Sigmoid colon (tissue), 7 donors: ENCODE data around the gene SEC24B. TPM values are rescaled to one million over a fixed set of nuclear protein-coding genes. Genes with fewer than 3 reads are reported as not detected.

Source experiments
- DNase-seq: peaks from one replicate; pipeline ENCODE4 v3.0.0-alpha.2; 2019
- H3K27ac ChIP-seq, 4 donors: fragments of 200-600 bp; sonication (generic); one replicate each; pipeline ENCODE4 v1.5.1; 2016 to 2019; ENCODE audit warnings: mild to moderate bottlenecking in 1 of 4
- H3K27me3 ChIP-seq, 3 donors: fragments of 200-600 bp; sonication (generic); one replicate each; pipeline ENCODE4 v1.5.1; 2019; ENCODE audit warnings: mild to moderate bottlenecking in 1 of 3
- H3K36me3 ChIP-seq, 4 donors: fragments of 200-600 bp; sonication (generic); one replicate each; pipeline ENCODE4 v1.5.1; 2016 to 2019
- H3K4me1 ChIP-seq, 4 donors: fragments of 200-600 bp; sonication (generic); one replicate each; pipeline ENCODE4 v1.5.1; 2017 to 2019
- H3K4me3 ChIP-seq, 4 donors: fragments of 200-600 bp; sonication (generic); one replicate each; pipeline ENCODE4 v1.5.1; 2017 to 2019; ENCODE audit warnings: mild to moderate bottlenecking in 2 of 4, moderate library complexity in 1 of 4
- H3K9me3 ChIP-seq, 4 donors: fragments of 200-600 bp in 3 of 4; sonication (generic) in 3 of 4; one replicate each; pipeline versions ENCODE4 v1.5.1 to v1.6.1; 2013 to 2019
- EP300 ChIP-seq, 4 donors: sonication (generic); formaldehyde crosslinking; IDR thresholded peaks; one replicate each; pipeline ENCODE4 v1.6.1; 2017; ENCODE audit warnings: antibody characterized with exemption in 4 of 4
- POLR2A ChIP-seq, 2 donors: fragments of 450-650 bp; IDR thresholded peaks; one replicate each; pipeline ENCODE4 v1.6.1; 2016; ENCODE audit warnings: antibody characterized with exemption in 2 of 2, mild to moderate bottlenecking in 2 of 2, moderate library complexity in 2 of 2
- POLR2AphosphoS5 ChIP-seq, 4 donors: sonication (generic); formaldehyde crosslinking; IDR thresholded peaks; one replicate each; pipeline ENCODE4 v1.6.1; 2017; ENCODE audit warnings: antibody characterized with exemption in 4 of 4
- WGBS, 2 donors: extraction: QIAGEN DNeasy Blood & Tissue Kit; methylation state at CpG; one replicate each; pipeline ENCODE4 v1.1.7; 2013; 5-methylcytosine and 5-hydroxymethylcytosine counted together
- intact Hi-C: fragments of 100-400 bp; cut with DNase I; formaldehyde crosslinking; loops from one replicate; pipeline ENCODE4 v1.15.1; 2023
- polyA plus RNA-seq, 3 donors: library from polyadenylated mRNA; stranded (reverse); fragments of 200-250 nt; gene quantifications; one replicate each; pipeline ENCODE4 v1.2.3, GENCODE V29; 2013
- total RNA-seq, 4 donors: library from RNA; depleted of rRNA; stranded (reverse); fragments of >200 nt; gene quantifications; one replicate each; pipeline ENCODE4 v1.1.0, GENCODE V29; 2016
- TF ChIP-seq, protein P1 (sequence below), 4 experiments: fragments of 450-650 bp in 3 of 4; fragments of 200-600 bp in 1 of 4; IDR thresholded peaks; one replicate each; pipeline ENCODE4 v1.5.1; 2016 to 2019; ENCODE audit warnings: antibody characterized with exemption in 4 of 4, mild to moderate bottlenecking in 3 of 4, moderate library complexity in 2 of 4
- donor health status: healthy with polysubstance abuse.
- donor health status: Bipolar disorder and iron deficiency.
- donor health status: healthy.

SEC24B gene
- total and polyA plus RNA-seq, 7 donors: 9.7 to 41.8 (median 35.3) TPM

DNA sequence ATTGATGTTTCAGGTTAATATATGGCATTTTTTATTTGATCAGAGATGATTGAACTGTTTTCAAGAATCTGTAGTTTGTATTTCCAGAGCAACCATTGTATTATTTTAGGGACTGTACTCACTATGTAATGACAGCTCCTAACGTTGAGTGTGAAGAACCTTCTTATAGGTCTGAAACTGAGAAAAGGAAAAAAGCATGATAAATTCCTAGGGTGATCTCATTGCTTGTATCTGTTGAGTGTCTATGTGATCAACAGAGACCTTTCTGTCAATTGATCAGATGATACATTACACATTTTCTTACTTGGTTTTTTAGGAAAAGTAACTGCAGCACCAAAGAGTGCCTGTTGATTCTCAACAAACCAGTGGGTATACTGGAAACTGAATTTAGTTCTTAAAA lies 40.2 kb downstream of the SEC24B start:
- Histone ChIP-seq H3K4me1 (peaks cover 0 to 53% (median 11%) of the 10 kb centered on the region in 4 donors), H3K27ac (no peak overlapping the region), H3K36me3 (peaks cover 0 to 6% (median 0%) of the 10 kb centered on the region in 4 donors), H3K4me3 (no peak overlapping the region), H3K9me3 (no peaks in the 10 kb centered on the region), H3K27me3 (no peaks in the 10 kb centered on the region)
- intact Hi-C loops: loop anchor here (5.0 kb wide), 1 partner anchor 37 kb away; no protein-coding TSS in a partner anchor
- WGBS, 2 donors: 78 to 79% methylated on average over 1 of the region's 1 CpG
- no peak for DNase-seq
- TF ChIP-seq, protein P1, sequence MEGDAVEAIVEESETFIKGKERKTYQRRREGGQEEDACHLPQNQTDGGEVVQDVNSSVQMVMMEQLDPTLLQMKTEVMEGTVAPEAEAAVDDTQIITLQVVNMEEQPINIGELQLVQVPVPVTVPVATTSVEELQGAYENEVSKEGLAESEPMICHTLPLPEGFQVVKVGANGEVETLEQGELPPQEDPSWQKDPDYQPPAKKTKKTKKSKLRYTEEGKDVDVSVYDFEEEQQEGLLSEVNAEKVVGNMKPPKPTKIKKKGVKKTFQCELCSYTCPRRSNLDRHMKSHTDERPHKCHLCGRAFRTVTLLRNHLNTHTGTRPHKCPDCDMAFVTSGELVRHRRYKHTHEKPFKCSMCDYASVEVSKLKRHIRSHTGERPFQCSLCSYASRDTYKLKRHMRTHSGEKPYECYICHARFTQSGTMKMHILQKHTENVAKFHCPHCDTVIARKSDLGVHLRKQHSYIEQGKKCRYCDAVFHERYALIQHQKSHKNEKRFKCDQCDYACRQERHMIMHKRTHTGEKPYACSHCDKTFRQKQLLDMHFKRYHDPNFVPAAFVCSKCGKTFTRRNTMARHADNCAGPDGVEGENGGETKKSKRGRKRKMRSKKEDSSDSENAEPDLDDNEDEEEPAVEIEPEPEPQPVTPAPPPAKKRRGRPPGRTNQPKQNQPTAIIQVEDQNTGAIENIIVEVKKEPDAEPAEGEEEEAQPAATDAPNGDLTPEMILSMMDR (IDR thresholded peaks at IDR 0.05): no peak
- TF ChIP-seq POLR2AphosphoS5 (IDR thresholded peaks at IDR 0.05): no peak
- TF ChIP-seq POLR2A (IDR thresholded peaks at IDR 0.05): no peak
- no peak for TF ChIP-seq EP300 (IDR thresholded peaks at IDR 0.05)

DNA sequence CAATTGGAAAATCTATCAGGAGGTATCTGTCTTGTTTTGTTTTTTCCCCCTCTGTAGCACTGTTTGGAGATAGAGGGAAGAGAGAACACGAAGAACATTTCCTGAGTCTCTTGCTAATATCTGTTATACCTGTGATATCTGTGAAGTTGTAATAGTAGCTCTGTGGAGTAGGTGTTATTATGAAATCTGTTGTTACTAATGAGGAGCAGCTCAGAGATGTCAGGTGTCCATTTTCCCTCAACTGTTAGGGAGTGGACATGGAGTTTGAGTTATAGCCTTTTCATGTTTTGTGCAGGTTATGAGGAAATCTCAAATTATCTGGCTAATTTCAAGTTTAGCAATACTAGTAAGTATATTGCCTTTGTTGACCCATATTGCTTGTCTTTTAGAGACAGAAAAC lies 52.4 kb downstream of the SEC24B start:
- Histone ChIP-seq H3K27ac (no peak overlapping the region), H3K4me3 (no peak overlapping the region), H3K9me3 (no peaks in the 10 kb centered on the region), H3K4me1 (no peaks in the 10 kb centered on the region), H3K27me3 (no peaks in the 10 kb centered on the region), H3K36me3 (peaks cover 0 to 21% (median 0%) of the 10 kb centered on the region in 4 donors)
- no peak for DNase-seq
- no peak for TF ChIP-seq POLR2AphosphoS5 (IDR thresholded peaks at IDR 0.05)
- TF ChIP-seq EP300 (IDR thresholded peaks at IDR 0.05): no peak
- TF ChIP-seq POLR2A (IDR thresholded peaks at IDR 0.05): no peak
- TF ChIP-seq, protein P1 (IDR thresholded peaks at IDR 0.05): no peak
- WGBS, 2 donors: 93 to 96% methylated on average over 1 of the region's 1 CpG
- intact Hi-C loops: no loop called here

DNA sequence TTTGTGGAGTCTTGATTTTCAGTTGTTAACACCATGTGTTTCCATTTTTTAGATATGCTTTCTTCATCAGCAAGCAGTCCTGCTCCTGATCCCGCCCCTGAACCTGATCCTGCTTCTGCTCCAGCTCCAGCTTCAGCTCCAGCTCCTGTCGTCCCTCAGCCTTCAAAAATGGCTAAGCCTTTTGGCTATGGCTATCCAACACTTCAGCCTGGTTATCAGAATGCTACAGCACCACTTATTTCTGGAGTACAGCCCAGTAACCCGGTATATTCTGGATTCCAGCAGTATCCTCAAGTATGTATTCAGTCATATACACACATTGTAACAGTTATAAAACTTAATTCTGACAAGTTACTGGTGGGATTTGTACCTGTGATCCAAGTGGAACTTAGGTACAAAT lies 60.9 kb downstream of the SEC24B start:
- H3K27ac ChIP-seq: no peak overlapping the region
- no peak overlapping the region for H3K4me3 ChIP-seq
- TF ChIP-seq EP300 (IDR thresholded peaks at IDR 0.05): no peak
- no peak for TF ChIP-seq POLR2AphosphoS5 (IDR thresholded peaks at IDR 0.05)
- TF ChIP-seq POLR2A (IDR thresholded peaks at IDR 0.05): no peak
- TF ChIP-seq, protein P1 (IDR thresholded peaks at IDR 0.05): no peak
- H3K9me3 ChIP-seq: no peaks in the 10 kb centered on the region
- no peaks in the 10 kb centered on the region for H3K4me1 ChIP-seq
- no peak for DNase-seq
- H3K36me3 ChIP-seq: peaks cover 7 to 66% (median 20%) of the 10 kb centered on the region in 4 donors
- H3K27me3 ChIP-seq: no peaks in the 10 kb centered on the region
- intact Hi-C loops: no loop called here
- 95 to 96% methylated on average over 3 of the region's 3 CpGs for WGBS, 2 donors

DNA sequence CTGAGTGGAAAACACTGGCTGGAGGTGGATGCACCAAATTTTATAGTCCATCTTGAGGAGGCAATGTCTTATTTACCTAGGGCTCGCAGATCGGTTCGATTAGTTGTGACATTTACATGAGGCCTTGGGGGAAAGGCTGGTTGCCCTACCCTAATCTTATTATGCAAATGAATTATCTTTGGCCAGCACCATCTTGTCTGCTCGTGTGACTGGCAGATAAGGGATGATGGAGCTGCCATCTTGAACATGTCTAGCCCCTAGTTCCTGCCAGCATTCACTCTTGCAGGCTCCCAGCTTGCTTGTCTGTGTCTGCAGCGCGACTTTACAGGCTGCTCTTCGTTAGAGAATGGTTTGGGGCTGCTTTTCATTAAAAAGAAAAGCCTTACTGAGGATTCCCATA lies 61.9 kb downstream of the SEC24B start:
- Histone ChIP-seq H3K9me3 (no peaks in the 10 kb centered on the region), H3K36me3 (peaks cover 7 to 75% (median 20%) of the 10 kb centered on the region in 4 donors), H3K27me3 (no peaks in the 10 kb centered on the region), H3K4me3 (no peak overlapping the region), H3K27ac (no peak overlapping the region), H3K4me1 (no peaks in the 10 kb centered on the region)
- TF ChIP-seq, protein P1 (IDR thresholded peaks at IDR 0.05): no peak
- TF ChIP-seq POLR2AphosphoS5 (IDR thresholded peaks at IDR 0.05) (no peak), EP300 (IDR thresholded peaks at IDR 0.05) (no peak), POLR2A (IDR thresholded peaks at IDR 0.05) (no peak)
- DNase-seq: no peak
- intact Hi-C loops: no loop called here
- 89 to 97% methylated on average over 7 of the region's 7 CpGs for WGBS, 2 donors

DNA sequence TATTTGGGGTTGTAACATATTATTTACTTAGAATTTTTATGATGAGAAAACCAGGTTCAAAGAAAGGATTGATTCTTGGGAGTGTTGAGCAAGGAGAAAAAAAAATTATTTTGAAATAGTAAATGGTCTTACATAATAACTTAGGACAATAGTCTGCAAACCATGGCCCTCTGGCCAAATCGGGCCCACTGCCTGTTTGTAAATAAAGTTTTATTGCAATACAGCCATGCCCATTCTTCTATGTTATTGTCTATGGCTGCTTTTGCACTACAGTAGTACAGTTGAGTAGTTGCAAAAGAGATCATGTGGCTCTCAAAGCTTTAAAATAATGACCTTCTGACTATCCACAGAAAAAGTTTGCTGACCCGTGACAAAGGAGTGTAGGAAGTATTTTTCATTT lies 63.3 kb downstream of the SEC24B start:
- no peak for DNase-seq
- intact Hi-C loops: no loop called here

More for the DNA sequence above, 63.3 kb downstream of the SEC24B start:
- TF ChIP-seq EP300 (IDR thresholded peaks at IDR 0.05) (no peak), POLR2A (IDR thresholded peaks at IDR 0.05) (no peak), POLR2AphosphoS5 (IDR thresholded peaks at IDR 0.05) (no peak)
- TF ChIP-seq, protein P1 (IDR thresholded peaks at IDR 0.05): no peak
- no peak overlapping the region for H3K4me3 ChIP-seq
- peaks cover 7 to 86% (median 24%) of the 10 kb centered on the region in 4 donors for H3K36me3 ChIP-seq
- WGBS, 2 donors: 76 to 87% methylated on average over 2 of the region's 2 CpGs
- H3K4me1 ChIP-seq: no peaks in the 10 kb centered on the region
- H3K27me3 ChIP-seq: no peaks in the 10 kb centered on the region
- H3K27ac ChIP-seq: no peak overlapping the region
- no peaks in the 10 kb centered on the region for H3K9me3 ChIP-seq
